Psoas muscle (tissue), 8 donors: ENCODE measurements around the gene DLGAP1. TPM values are rescaled to one million over a fixed set of nuclear protein-coding genes. Genes with fewer than 3 reads are reported as not detected.

Source experiments
- ATAC-seq, 4 donors: fragments of 200-7000 bp; cut with Tn5 transposase; one replicate each; pipeline ENCODE4 v1.9.1; 2020; ENCODE audit warnings: moderate library complexity in 3 of 4, mild to moderate bottlenecking in 2 of 4
- DNase-seq, 2 donors: peaks; one replicate each; pipeline ENCODE4 v3.0.0-alpha.2; 2020
- H3K27ac ChIP-seq: fragments of 200-600 bp; one replicate; pipeline ENCODE4 v1.8.0; 2022
- H3K27me3 ChIP-seq, 3 donors: fragments of 200-600 bp in 1 of 3; one replicate each; pipeline versions ENCODE4 v1.6.1 to v1.8.0; 2013 to 2022; ENCODE audit warnings: low read length in 2 of 3, mild to moderate bottlenecking in 2 of 3, moderate library complexity in 1 of 3; ENCODE audit not compliant: insufficient read depth in 3 of 3
- H3K36me3 ChIP-seq, 2 donors: fragments of 200-600 bp in 1 of 2; one replicate each; pipeline versions ENCODE4 v1.6.1 to v1.8.0; 2013 to 2022; ENCODE audit warnings: low read depth in 1 of 2, mild to moderate bottlenecking in 1 of 2, moderate library complexity in 1 of 2; ENCODE audit not compliant: insufficient read depth in 1 of 2
- H3K4me1 ChIP-seq: fragments of 200-600 bp; one replicate; pipeline ENCODE4 v1.8.0; 2022
- H3K4me3 ChIP-seq: fragments of 200-600 bp; one replicate; pipeline ENCODE4 v1.8.0; 2022; ENCODE audit warnings: mild to moderate bottlenecking
- H3K9me3 ChIP-seq: fragments of 200-600 bp; one replicate; pipeline ENCODE4 v1.8.0; 2022
- WGBS, 3 donors: extraction: QIAGEN DNeasy Blood & Tissue Kit; methylation state at CpG; one replicate each; pipeline versions ENCODE4 v1.1.6 to v1.1.7; 2013; 5-methylcytosine and 5-hydroxymethylcytosine counted together
- intact Hi-C, 2 donors: fragments of 100-400 bp; cut with DNase I; formaldehyde crosslinking; loops; one replicate each; pipeline versions ENCODE4 v1.11.0 to v1.14.2; 2022
- polyA plus RNA-seq, 3 donors: library from polyadenylated mRNA; stranded (reverse); fragments of 200-250 nt; gene quantifications; one replicate each; pipeline ENCODE4 v1.2.3, GENCODE V29; 2013
- total RNA-seq, 4 donors: library from RNA; stranded (reverse); fragmentation: NEBNext Ultra II Directional in 2 of 4; extraction: Animal tissue kit (Norgen Biotek cat#: 25700) in 2 of 4; gene quantifications; one replicate each; pipeline versions ENCODE4 v1.2.1 to v1.2.4, GENCODE V29; 2021 to 2023
- TF ChIP-seq, protein P1 (sequence below): fragments of 200-600 bp; IDR thresholded peaks from one replicate; pipeline ENCODE4 v1.8.0; 2022; ENCODE audit warnings: antibody characterized with exemption
- donor health status: healthy with polysubstance abuse.
- donor health status: DM: no; HTN: no; CAD: no; lungs with moderate emphysema.
- donor health status: Bipolar disorder and iron deficiency.
- donor health status: healthy.
- donor health status: DM: yes; HTN: yes; CAD: no.
- donor health status: DM: no; HTN: no; CAD: no.
- donor health status: DM: no; HTN: no; CAD: no.
- donor health status: DM: yes; HTN: yes; CAD: no.

The DLGAP1 gene
- total and polyA plus RNA-seq, 7 donors, result 0.09 to 0.26 (median 0.16) TPM; not detected in 1

DNA sequence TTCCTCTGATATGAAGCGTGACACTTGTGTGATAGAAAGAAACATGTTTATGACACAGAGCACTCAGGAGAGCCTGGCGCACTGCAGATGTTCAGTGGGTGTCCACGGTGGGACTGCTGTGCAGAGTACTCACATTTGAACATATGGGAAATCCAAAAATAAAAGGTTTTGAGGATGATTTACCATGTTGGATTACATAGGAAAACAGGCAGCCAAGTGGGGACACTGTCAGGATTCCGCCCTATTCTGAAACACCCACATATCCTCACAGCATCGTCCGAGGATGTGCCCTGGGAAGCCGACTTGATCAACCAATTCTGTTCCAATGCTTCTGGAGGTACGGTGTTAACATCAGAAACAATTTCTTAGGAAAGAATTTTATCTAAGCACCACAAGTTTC is 741.4 kb downstream of the DLGAP1 start:
- intact Hi-C loops, result no loop called here
- WGBS, 3 donors, result 85 to 88% (median 86%) methylated on average over 8 of the region's 8 CpGs
- TF ChIP-seq, protein P1, sequence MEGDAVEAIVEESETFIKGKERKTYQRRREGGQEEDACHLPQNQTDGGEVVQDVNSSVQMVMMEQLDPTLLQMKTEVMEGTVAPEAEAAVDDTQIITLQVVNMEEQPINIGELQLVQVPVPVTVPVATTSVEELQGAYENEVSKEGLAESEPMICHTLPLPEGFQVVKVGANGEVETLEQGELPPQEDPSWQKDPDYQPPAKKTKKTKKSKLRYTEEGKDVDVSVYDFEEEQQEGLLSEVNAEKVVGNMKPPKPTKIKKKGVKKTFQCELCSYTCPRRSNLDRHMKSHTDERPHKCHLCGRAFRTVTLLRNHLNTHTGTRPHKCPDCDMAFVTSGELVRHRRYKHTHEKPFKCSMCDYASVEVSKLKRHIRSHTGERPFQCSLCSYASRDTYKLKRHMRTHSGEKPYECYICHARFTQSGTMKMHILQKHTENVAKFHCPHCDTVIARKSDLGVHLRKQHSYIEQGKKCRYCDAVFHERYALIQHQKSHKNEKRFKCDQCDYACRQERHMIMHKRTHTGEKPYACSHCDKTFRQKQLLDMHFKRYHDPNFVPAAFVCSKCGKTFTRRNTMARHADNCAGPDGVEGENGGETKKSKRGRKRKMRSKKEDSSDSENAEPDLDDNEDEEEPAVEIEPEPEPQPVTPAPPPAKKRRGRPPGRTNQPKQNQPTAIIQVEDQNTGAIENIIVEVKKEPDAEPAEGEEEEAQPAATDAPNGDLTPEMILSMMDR, result no peak

DNA sequence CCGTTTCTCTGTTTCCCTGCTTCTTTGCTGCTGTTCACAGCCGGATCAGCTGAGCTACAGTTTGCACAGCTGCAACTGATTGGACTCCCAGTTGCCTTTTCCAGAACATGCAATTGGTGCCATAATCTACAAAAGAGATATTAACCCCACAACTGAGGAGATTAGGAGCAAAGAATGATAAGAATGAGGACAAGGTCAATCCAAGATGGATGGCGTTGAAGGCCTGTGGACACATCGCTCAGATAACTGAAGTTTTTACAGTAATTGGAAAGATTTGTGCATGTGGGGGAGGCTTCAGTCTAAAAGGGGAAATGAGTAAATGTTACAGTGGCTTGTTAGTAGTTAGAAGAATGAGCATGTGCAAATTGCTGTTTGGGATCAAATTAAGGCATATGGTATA is 741.9 kb downstream of the DLGAP1 start:
- no peaks in the 10 kb centered on the region for H3K4me1 ChIP-seq
- WGBS, 3 donors, result 62 to 64% (median 64%) methylated on average over 4 of the region's 4 CpGs
- intact Hi-C loops, result no loop called here

More for the DNA sequence above, 741.4 kb downstream of the DLGAP1 start:
- Histone ChIP-seq H3K36me3 (no peaks in the 10 kb centered on the region), H3K4me3 (no peak overlapping the region), H3K9me3 (no peaks in the 10 kb centered on the region), H3K27ac (no peak overlapping the region), H3K4me1 (no peaks in the 10 kb centered on the region), H3K27me3 (no peaks in the 10 kb centered on the region)
- no peak for DNase-seq
- ATAC-seq, result no peak

DNA sequence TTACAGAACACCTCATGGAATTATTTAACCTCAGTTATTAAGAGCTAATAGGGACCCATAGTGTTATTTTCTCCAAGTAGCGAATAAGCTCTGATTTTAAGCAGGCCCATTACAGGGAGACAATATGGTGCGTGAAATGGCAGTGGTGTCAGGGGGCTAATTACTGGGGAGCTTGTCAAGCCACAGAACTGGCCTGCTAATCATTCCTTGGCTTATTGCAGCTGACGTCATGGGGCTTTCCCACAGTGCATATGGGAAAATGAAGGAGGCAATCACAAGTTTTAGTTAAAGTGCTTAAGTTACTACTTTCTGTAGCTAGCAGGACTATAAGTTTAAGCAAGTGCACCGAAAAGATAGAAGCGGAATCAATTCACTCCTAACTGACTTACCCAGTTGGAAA is 742.6 kb downstream of the DLGAP1 start:
- TF ChIP-seq, protein P1, result no peak
- no peak overlapping the region for H3K4me3 ChIP-seq
- DNase-seq (no peak), ATAC-seq (no peak)
- 78 to 82% (median 82%) methylated on average over 5 of the region's 5 CpGs for WGBS, 3 donors
- H3K36me3 ChIP-seq, result no peaks in the 10 kb centered on the region
- intact Hi-C loops, result no loop called here
- no peaks in the 10 kb centered on the region for H3K4me1 ChIP-seq
- no peak overlapping the region for H3K27ac ChIP-seq
- H3K27me3 ChIP-seq, result no peaks in the 10 kb centered on the region
- no peaks in the 10 kb centered on the region for H3K9me3 ChIP-seq

More for the DNA sequence above, 741.9 kb downstream of the DLGAP1 start:
- Histone ChIP-seq H3K36me3 (no peaks in the 10 kb centered on the region), H3K27me3 (no peaks in the 10 kb centered on the region), H3K9me3 (no peaks in the 10 kb centered on the region), H3K4me3 (no peak overlapping the region), H3K27ac (no peak overlapping the region)
- no peak for DNase-seq
- TF ChIP-seq, protein P1, result no peak
- no peak for ATAC-seq

DNA sequence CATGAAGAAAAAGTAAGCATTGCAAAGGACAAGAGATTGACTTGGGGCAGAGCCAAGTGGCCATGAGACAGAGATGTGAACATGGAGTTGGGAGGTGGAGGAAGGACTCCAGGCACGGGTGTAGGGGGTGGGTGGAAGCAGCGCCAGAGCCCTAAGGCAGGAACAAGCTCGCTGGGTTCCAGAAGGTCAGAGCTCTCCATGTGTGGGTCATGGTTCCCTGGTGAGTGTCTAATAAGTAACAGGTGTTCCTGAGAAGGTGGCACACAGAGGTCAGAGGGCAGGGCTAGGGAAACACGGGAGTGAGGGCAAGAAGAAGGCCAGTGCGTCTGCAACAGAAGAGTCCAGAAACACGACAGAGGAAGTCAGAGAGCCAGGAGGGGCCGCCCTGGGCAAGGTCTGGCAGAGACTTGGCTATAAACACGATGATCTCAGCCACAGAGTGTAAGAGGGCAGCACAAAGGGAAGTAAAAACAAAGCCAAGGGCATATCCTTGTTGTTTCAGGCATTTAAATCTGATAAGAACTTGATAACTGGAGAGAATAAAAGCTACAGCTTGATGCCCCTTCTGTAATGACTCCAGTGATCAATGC is 744.3 kb downstream of the DLGAP1 start:
- H3K9me3 ChIP-seq, result no peaks in the 10 kb centered on the region
- DNase-seq, result peak; percentile 43 to 48
- intact Hi-C loops, result no loop called here

More for the DNA sequence above, 744.3 kb downstream of the DLGAP1 start:
- WGBS, 3 donors, result 13 to 21% (median 14%) methylated on average over 8 of the region's 8 CpGs
- Histone ChIP-seq H3K4me1 (no peaks in the 10 kb centered on the region), H3K4me3 (no peak overlapping the region), H3K27me3 (no peaks in the 10 kb centered on the region), H3K27ac (no peak overlapping the region), H3K36me3 (no peaks in the 10 kb centered on the region)
- TF ChIP-seq, protein P1, result no peak
- ATAC-seq, result peak in 2 of 4 donors; percentile 34 to 42
